Neural cell (in vitro differentiated cells): ENCODE measurements around the gene CWC25. TPM values are rescaled to one million over a fixed set of nuclear protein-coding genes. Genes with fewer than 3 reads are reported as not detected.

Source experiments
- H2AFZ ChIP-seq: fragments of 200-600, 300-800 bp; sonication (generic), shearing (Covaris generic); 2 replicates; pipeline ENCODE4 v1.6.0; 2014; ENCODE audit warnings: low read depth, mild to moderate bottlenecking, antibody characterized with exemption, low read length, moderate library complexity
- H3F3A ChIP-seq: fragments of 200-600 bp; shearing (Covaris generic); 2 replicates; pipeline ENCODE4 v1.6.1; 2016; ENCODE audit warnings: mild to moderate bottlenecking, moderate library complexity, mixed read lengths, antibody characterized with exemption, low read length; ENCODE audit not compliant: insufficient read depth, poor library complexity, severe bottlenecking
- H3K27ac ChIP-seq: fragments of 200-600, 300-800 bp; sonication (generic), shearing (Covaris generic); 2 replicates; pipeline ENCODE4 v1.5.1; 2014; ENCODE audit warnings: mild to moderate bottlenecking, low read length, moderate library complexity
- H3K27me3 ChIP-seq: fragments of 300-800, 200-600 bp; sonication (generic), shearing (Covaris generic); 2 replicates; pipeline ENCODE4 v1.6.0; 2014; ENCODE audit warnings: mild to moderate bottlenecking, low read depth, low read length, moderate library complexity; ENCODE audit not compliant: insufficient read depth
- H3K36me3 ChIP-seq: fragments of 300-800, 200-600 bp; sonication (generic), shearing (Covaris generic); 2 replicates; pipeline ENCODE4 v1.5.1; 2014; ENCODE audit warnings: mild to moderate bottlenecking, antibody characterized with exemption, low read length, moderate library complexity; ENCODE audit not compliant: insufficient read depth
- H3K4me2 ChIP-seq: fragments of 300-800, 200-600 bp; sonication (generic), shearing (Covaris generic); 2 replicates; pipeline ENCODE4 v1.6.0; 2014; ENCODE audit warnings: mild to moderate bottlenecking, low read length
- H3K4me3 ChIP-seq: fragments of 300-800, 200-600 bp; sonication (generic), shearing (Covaris generic); 2 replicates; pipeline ENCODE4 v1.5.1; 2014; ENCODE audit warnings: mild to moderate bottlenecking, low read length, moderate library complexity
- H3K79me2 ChIP-seq: fragments of 200-600 bp; shearing (Covaris generic); replicated peaks from 2 replicates; pipeline ENCODE4 v1.6.0; 2014; ENCODE audit warnings: mild to moderate bottlenecking, low read length, moderate library complexity; ENCODE audit not compliant: insufficient read depth
- H3K9ac ChIP-seq: fragments of 300-800, 200-600 bp; sonication (generic), shearing (Covaris generic); 2 replicates; pipeline ENCODE4 v1.6.1; 2016; ENCODE audit warnings: mild to moderate bottlenecking, low read length, mixed read lengths
- H3K9me2 ChIP-seq: fragments of 200-600 bp; shearing (Covaris generic); 2 replicates; pipeline ENCODE4 v1.6.1; 2016; ENCODE audit warnings: mild to moderate bottlenecking, low read length, mixed read lengths; ENCODE audit not compliant: insufficient read depth
- H3K9me3 ChIP-seq: fragments of 200-600, 300-800 bp; sonication (generic), shearing (Covaris generic); 2 replicates; pipeline ENCODE4 v1.6.1; 2016; ENCODE audit warnings: mild to moderate bottlenecking, mixed run types, low read length, moderate library complexity, mixed read lengths
- H4K20me1 ChIP-seq: fragments of 200-600 bp; shearing (Covaris generic); 2 replicates; pipeline ENCODE4 v1.6.1; 2016; ENCODE audit warnings: mild to moderate bottlenecking, mixed run types; ENCODE audit not compliant: insufficient read depth
- CTCF ChIP-seq: fragments of 450-650 bp; IDR thresholded peaks from 2 replicates; pipeline ENCODE4 v1.5.1; 2014; ENCODE audit warnings: antibody characterized with exemption, mild to moderate bottlenecking, moderate library complexity; ENCODE audit not compliant: poor library complexity, severe bottlenecking
- EP300 ChIP-seq: fragments of 450-650 bp; conservative IDR thresholded peaks from 2 replicates; pipeline ENCODE4 v1.6.1; 2014; ENCODE audit warnings: antibody characterized with exemption, mild to moderate bottlenecking, moderate library complexity; ENCODE audit not compliant: poor library complexity, severe bottlenecking
- EZH2 ChIP-seq: fragments of 200-600, 300-800 bp; shearing (Covaris generic), sonication (generic); IDR thresholded peaks from 2 replicates; pipeline ENCODE4 v1.6.1; 2014; ENCODE audit warnings: antibody characterized with exemption, low read length, borderline replicate concordance, mild to moderate bottlenecking; ENCODE audit not compliant: insufficient read depth, poor library complexity, severe bottlenecking
- MXI1 ChIP-seq: fragments of 450-650 bp; conservative IDR thresholded peaks from 2 replicates; pipeline ENCODE4 v1.6.1; 2014; ENCODE audit warnings: antibody characterized with exemption, mild to moderate bottlenecking; ENCODE audit not compliant: poor library complexity, severe bottlenecking
- POLR2AphosphoS5 ChIP-seq: IDR thresholded peaks from 2 replicates; pipeline ENCODE4 v1.6.1; 2012
- RAD21 ChIP-seq: fragments of 450-650 bp; conservative IDR thresholded peaks from 2 replicates; pipeline ENCODE4 v1.6.1; 2014; ENCODE audit warnings: antibody characterized with exemption, mild to moderate bottlenecking, moderate library complexity
- REST ChIP-seq: IDR thresholded peaks from 2 replicates; pipeline ENCODE4 v1.6.1; 2012; ENCODE audit warnings: borderline replicate concordance
- SMC3 ChIP-seq: fragments of 450-650 bp; conservative IDR thresholded peaks from 2 replicates; pipeline ENCODE4 v1.6.1; 2014; ENCODE audit warnings: antibody characterized with exemption, mild to moderate bottlenecking, moderate library complexity; ENCODE audit not compliant: poor library complexity
- TAF1 ChIP-seq: IDR thresholded peaks from 2 replicates; pipeline ENCODE4 v1.6.1; 2012; ENCODE audit warnings: low read depth
- polyA plus RNA-seq: library from polyadenylated mRNA; depleted of rRNA; stranded (reverse); fragments of >200 nt; gene quantifications from 2 replicates; pipeline ENCODE4 v1.2.3, GENCODE V29; 2014

The CWC25 gene
- polyA plus RNA-seq, 1 donor from 2014 or later, result 15.4 TPM

GRCh38 chr17:38799501-38800236, 25.5 kb downstream of the CWC25 start, which contains the start of gene PIP4K2B (continued):
- TF ChIP-seq EP300 (peak; percentile 58), TAF1 (peak; percentile 39)

- Histone ChIP-seq H3K9ac (peak overlapping the region; percentile 94), H2AFZ (peak overlapping the region; percentile 56), H3K36me3 (no peaks in the 10 kb centered on the region), H3K4me2 (peak overlapping the region; percentile 94), H3K9me2 (no peaks in the 10 kb centered on the region), H3K9me3 (no peaks in the 10 kb centered on the region), H3K27me3 (no peaks in the 10 kb centered on the region), H3K79me2 (peaks cover 47% of the 10 kb centered on the region), H3K4me3 (peak overlapping the region; percentile 100), H3K27ac (peak overlapping the region; percentile 89), H3F3A (peaks cover 6% of the 10 kb centered on the region), H4K20me1 (no peaks in the 10 kb centered on the region)
- peak; percentile 84 for TF ChIP-seq MXI1
- peak; percentile 43 for TF ChIP-seq POLR2AphosphoS5
- peak; percentile 11 for TF ChIP-seq RAD21
- peak; percentile 26 for TF ChIP-seq CTCF
- TF ChIP-seq REST, result peak; percentile 31
- TF ChIP-seq TAF1, result no peak
- no peak for TF ChIP-seq EZH2
- no peak for TF ChIP-seq EP300
- peak; percentile 18 for TF ChIP-seq SMC3
Observed at GRCh38 chr17:38798614-38799500, 26.3 kb downstream of the CWC25 start.
